HEK293 (cell line): ENCODE results near the gene BTBD16.

Experiments
- ELK4 ChIP-seq: IDR thresholded peaks from 2 replicates; pipeline ENCODE4 v1.6.1; 2011; ENCODE audit warnings: mild to moderate bottlenecking, low read depth, low read length, borderline replicate concordance
- KLF16 ChIP-seq: fragments of 450-650 bp; formaldehyde crosslinking; IDR thresholded peaks from 2 replicates; pipeline ENCODE4 v1.5.1; 2017; ENCODE audit warnings: missing biosample characterization, missing genetic modification characterization
- ZNF544 ChIP-seq: fragments of 450-650 bp; formaldehyde crosslinking; IDR thresholded peaks from 2 replicates; pipeline ENCODE4 v1.5.0; 2017; ENCODE audit warnings: missing biosample characterization, missing genetic modification characterization
- ZNF558 ChIP-seq: fragments of 450-650 bp; formaldehyde crosslinking; IDR thresholded peaks from 2 replicates; pipeline ENCODE4 v1.5.1; 2016; ENCODE audit warnings: missing biosample characterization, missing genetic modification characterization
- ZNF704 ChIP-seq: fragments of 450-650 bp; formaldehyde crosslinking; IDR thresholded peaks from 2 replicates; pipeline ENCODE4 v1.5.1; 2016; ENCODE audit warnings: missing biosample characterization, missing genetic modification characterization
- TF ChIP-seq, protein P1 (sequence below): fragments of 450-650 bp; formaldehyde crosslinking; IDR thresholded peaks from 2 replicates; pipeline ENCODE4 v1.5.1; 2016; ENCODE audit warnings: missing biosample characterization, missing genetic modification characterization
- TF ChIP-seq, protein P2 (sequence below): fragments of 450-650 bp; formaldehyde crosslinking; IDR thresholded peaks from 2 replicates; pipeline ENCODE4 v1.5.1; 2016; ENCODE audit warnings: missing biosample characterization, missing genetic modification characterization

GRCh38 chr10:122368502-122369254 is 97.6 kb downstream of the BTBD16 start:
- TF ChIP-seq ELK4, result no peak
- no peak for TF ChIP-seq ZNF558 (tag by site-specific recombination)
- TF ChIP-seq, protein P1, sequence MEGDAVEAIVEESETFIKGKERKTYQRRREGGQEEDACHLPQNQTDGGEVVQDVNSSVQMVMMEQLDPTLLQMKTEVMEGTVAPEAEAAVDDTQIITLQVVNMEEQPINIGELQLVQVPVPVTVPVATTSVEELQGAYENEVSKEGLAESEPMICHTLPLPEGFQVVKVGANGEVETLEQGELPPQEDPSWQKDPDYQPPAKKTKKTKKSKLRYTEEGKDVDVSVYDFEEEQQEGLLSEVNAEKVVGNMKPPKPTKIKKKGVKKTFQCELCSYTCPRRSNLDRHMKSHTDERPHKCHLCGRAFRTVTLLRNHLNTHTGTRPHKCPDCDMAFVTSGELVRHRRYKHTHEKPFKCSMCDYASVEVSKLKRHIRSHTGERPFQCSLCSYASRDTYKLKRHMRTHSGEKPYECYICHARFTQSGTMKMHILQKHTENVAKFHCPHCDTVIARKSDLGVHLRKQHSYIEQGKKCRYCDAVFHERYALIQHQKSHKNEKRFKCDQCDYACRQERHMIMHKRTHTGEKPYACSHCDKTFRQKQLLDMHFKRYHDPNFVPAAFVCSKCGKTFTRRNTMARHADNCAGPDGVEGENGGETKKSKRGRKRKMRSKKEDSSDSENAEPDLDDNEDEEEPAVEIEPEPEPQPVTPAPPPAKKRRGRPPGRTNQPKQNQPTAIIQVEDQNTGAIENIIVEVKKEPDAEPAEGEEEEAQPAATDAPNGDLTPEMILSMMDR (tag by site-specific recombination), result no peak
- TF ChIP-seq ZNF704 (tag by site-specific recombination), result no peak
- TF ChIP-seq ZNF544, result no peak
- TF ChIP-seq, protein P2, sequence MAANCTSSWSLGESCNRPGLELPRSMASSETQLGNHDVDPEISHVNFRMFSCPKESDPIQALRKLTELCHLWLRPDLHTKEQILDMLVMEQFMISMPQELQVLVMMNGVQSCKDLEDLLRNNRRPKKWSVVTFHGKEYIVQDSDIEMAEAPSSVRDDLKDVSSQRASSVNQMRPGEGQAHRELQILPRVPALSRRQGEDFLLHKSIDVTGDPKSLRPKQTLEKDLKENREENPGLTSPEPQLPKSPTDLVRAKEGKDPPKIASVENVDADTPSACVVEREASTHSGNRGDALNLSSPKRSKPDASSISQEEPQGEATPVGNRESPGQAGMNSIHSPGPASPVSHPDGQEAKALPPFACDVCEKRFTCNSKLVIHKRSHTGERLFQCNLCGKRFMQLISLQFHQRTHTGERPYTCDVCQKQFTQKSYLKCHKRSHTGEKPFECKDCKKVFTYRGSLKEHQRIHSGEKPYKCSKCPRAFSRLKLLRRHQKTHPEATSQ, result no peak
- TF ChIP-seq KLF16 (tag by site-specific recombination), result no peak
